Stimulated activated CD8-positive, alpha-beta memory T cell treated with anti-CD3 and anti-CD28 coated beads, Interleukin-4, amount 100 ng/mL, for 24 hours (primary cell): ENCODE data around the gene GPR31.

Experiments
- DNase-seq: peaks from one replicate; pipeline ENCODE4 v3.0.0-alpha.2; 2020; ENCODE audit warnings: low read depth

Gene GPR31

DNA sequence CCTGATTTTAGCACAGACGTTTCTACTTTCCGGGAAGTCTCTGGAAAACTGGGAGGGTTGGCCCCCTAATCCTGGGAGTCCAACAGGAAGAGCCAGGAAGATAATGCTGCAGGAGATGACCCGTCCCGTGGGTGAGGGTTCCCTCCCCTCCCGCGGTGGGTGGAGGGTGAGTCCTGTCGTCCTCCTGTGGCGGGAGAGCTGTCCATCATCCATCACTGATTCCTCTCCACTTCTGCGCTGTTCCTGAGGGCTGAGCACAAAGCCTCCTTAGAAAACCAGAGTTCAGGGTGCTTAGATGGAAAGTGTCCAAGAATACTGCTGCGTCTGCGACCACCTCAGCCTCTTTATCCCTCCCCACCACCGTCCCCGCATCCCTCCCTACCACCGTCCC, 40.9 kb downstream of the GPR31 start:
- no peak for DNase-seq

DNA sequence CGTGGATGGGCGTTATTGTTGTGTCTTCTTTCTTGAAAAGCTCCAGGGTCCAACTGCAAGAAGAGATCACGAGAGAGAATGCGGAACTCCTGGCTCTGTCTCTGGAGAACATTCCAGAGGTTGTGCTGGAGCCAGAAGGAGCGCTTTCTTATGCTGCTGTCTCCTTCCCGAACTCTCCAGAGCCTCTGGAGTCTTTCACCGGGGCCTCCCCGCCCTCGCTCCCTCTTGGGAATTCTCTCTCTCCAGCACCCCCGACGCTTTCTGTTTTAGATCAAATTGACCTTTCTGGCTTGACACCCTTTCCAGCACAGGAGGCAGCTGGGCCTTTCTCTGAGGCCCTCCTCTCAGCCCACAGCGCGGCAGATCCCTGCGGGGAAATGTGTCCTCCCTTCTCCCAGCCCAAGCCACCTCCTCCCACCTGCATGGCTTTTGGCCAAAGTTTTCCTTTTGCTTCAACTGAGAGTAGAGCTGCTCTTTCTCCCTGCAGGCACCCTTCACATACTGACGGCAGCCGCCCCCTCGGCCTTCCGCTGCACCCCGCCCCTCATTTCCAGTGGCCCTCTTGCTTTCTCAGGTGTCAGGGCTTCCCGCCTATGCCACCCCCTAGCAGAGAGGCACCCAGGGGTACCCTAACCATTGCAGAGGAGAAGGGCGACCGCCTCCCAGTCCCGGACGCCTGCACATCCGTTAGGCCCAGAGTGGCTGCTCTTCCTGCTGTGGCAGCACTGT, 41.5 kb downstream of the GPR31 start:
- no peak for DNase-seq

DNA sequence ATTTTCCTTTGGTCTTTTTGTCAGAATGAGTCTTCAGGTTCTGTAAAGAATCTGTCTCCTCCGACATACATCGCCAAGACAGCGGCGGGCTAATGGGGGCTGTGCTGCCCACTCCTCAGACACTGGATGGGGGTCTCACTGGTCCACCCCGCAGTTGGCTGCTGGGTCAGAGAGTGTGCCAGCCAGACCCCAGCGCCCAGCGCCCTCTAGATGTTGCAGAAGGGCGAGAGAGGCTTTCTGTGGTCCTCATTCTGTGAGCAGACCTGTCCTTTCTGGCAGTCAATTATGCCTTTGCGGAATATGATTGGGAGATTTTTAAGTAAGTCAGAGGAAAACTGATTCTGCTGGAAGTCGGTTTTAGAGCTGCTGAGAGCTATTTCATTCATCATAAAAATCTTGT, 42.7 kb downstream of the GPR31 start:
- no peak for DNase-seq

DNA sequence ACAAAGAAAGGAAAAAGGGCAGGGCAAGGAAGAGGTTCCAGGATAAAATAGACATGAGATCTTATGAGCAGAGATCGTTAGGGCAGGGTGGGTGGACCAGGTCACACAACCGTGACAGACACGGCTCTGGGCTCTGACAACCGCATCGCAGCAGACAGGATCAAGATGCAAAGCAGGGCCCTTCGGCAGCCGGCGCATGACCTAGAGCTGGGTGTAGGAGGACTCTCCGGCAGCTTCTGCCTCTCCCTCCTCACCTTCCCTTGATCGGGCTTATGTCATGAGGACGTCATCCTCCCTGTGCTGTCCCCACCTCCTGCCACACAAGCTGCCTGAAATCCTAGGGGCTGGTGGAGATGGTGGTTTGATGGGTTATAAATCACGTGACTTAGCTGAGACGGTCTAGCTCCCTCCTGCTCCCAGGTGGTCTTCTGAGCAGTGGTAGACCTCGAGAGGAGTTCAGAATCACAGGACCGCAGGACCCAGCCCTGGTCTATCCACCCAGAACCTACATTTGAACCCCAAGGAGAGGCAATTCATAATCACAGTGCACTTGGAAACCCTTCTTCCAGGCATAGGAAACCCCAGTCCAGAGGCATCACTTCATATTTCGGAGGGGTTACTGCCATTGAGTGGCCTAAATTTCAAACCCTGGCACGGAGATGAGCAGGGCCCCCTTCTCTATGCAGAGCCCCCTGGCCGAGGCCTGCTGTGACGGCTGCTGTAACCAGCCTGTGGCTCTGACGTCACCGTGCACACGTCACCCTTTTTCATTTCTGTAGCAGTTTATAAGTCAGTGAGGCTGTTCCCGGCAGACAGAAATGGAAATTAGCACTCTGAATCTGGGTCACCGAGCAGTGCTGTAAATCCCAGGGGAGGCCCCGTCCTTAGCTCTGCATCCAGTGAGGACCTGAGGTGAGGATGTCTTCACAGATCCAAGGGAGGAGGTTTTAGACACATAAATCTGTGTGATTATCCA, 43.6 kb downstream of the GPR31 start:
- no peak for DNase-seq

DNA sequence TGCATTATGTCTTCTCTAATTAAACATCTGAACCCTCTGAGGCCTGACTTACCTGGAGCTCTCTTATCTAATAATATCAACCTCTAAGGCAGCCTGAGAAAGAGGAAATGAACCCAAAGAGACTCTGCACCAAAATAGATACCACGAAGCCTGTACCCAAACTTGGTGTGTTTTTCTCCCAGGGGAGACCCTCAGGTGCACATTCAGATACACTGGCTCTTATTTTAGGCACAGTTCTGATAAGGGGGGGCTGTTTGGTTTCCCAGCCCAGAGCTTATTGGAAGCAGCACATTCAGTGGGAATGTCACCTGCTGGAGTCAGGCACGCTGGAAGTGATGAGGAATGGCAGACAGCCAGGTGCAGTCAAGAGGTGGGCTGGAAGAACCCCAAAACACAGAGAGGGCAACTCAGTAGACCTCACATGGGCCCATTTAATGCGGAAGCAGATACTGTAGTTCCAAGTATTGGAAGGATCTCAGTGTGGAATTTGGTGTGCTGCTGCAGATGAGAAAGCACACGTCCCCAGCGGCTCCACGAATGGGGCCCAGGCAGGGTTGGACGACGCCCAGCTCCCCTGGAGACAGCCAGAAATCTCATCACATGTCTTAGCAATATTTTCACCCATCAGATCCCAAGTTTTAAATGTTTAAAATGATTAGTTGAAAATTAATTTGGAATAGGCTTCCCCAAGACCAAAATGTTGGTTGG, 44.6 kb downstream of the GPR31 start:
- no peak for DNase-seq

DNA sequence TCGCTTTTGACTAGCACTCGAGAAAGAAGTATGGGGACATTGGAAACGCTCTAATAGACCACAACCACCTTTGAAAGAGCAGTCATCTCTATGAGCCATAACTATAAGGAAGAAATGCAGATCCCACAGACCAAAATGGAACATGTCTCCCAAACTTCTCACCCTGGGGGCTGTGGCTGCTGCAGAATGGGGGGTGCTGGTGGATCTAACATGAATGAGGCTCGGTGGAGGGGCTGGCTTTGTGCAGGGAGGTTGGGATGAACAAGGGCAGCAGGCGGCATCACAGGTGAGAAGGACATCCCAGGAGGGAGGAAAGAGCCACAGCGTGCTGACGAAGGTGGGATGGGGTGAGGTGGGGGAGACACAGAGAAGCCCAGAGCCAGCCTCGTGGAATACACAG, 45.4 kb downstream of the GPR31 start:
- no peak for DNase-seq

DNA sequence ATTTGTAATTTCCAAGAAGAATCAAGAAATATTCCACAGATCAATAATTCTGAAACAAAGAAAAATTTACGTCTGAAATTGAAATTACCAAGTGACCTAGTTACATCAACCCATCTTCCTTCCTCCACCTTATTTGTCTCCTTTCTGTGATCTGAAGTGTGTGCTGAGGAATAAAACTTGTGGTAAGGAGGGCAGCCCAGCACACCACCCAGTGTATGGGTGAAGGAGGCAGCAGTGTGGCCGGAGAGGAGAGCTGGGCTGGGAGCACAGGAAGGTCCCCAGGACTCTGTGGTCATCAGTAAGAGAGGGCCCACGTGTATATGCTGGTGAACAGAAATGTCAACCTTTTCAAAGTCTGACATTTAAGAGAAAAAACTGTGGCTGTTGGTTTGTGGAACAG, 46.2 kb downstream of the GPR31 start:
- DNase-seq, result no peak

DNA sequence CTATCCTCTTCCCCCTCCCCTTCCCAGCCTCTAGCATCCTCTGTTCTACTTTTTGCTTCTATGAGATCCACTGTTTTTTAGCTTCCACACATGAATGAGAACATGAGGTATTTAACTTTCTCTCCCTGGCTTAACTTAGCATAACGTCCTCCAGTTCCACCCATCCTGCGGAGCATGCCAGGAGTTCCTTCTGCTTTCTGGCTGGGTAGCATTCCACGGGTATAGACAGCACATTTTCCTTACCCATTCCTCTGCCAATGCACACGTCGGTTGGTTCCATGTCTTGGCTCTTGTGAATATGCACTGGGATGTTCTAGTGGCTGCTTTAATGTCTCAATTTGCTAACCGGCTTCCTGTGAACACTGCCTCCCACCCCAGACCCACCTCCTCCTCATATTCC, 48.1 kb downstream of the GPR31 start:
- DNase-seq, result no peak

DNA sequence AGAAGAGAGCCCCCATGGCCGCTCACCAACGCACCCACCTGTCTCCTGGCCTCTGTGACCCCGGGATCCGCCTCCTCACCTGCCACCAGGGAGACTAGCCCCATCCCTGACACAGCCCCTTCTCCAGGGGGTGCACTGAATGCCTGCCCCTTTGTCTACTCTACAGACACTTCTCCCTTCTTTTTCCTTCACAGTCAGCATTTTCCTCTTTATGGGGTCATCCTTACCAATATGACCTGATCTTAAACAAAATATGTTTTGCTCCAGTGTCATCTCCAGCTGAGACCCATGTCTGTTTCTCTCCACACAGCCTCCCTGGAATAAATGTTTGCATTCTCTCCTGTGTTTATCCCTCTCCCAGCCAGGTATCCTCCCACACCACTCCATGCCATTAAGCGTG, 49.5 kb downstream of the GPR31 start:
- no peak for DNase-seq

DNA sequence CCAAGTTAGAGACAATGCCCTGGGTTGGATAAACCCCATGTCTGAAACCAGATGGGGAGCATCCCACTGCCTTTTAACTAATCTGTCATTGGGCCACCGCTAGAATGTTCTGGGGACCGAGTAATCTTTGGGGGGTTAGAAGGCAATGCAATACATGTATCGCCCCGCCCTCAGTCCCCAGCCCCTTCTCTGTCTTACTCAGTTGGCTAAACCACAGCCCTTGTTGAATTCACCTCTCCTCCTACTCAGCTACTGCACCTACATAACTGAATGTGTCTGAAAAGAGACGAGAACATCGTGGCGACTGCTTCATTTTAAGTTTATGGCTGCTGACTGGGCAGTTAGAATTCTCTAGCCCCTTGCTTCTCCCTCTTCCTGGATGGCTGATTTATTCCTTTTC, 50.0 kb downstream of the GPR31 start:
- DNase-seq, result no peak

DNA sequence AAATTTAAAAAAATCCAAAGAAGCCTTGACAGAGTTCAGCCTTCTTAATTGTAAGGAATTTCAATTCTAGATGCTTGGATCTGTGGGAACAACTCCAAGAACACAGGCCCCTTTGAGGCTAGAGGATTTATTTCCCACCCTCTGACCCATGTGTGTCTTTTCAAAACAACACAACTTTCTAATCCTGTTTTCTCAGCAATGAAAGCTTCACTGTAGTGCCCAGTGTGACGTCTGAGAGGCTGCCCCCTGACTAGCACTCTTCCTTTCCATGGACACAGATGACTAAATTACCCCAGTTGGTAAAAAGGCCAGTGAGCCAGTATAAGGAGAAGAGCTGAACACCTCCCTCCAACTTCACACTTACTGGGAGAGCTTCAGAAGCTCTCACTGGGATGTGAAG, 51.4 kb downstream of the GPR31 start:
- DNase-seq, result no peak
